ENCODE measurements around the gene RIN3.
A peak's percentile ranks its signal among the peaks of the same experiment; 100 is the strongest.

RIN3 gene, protein sequence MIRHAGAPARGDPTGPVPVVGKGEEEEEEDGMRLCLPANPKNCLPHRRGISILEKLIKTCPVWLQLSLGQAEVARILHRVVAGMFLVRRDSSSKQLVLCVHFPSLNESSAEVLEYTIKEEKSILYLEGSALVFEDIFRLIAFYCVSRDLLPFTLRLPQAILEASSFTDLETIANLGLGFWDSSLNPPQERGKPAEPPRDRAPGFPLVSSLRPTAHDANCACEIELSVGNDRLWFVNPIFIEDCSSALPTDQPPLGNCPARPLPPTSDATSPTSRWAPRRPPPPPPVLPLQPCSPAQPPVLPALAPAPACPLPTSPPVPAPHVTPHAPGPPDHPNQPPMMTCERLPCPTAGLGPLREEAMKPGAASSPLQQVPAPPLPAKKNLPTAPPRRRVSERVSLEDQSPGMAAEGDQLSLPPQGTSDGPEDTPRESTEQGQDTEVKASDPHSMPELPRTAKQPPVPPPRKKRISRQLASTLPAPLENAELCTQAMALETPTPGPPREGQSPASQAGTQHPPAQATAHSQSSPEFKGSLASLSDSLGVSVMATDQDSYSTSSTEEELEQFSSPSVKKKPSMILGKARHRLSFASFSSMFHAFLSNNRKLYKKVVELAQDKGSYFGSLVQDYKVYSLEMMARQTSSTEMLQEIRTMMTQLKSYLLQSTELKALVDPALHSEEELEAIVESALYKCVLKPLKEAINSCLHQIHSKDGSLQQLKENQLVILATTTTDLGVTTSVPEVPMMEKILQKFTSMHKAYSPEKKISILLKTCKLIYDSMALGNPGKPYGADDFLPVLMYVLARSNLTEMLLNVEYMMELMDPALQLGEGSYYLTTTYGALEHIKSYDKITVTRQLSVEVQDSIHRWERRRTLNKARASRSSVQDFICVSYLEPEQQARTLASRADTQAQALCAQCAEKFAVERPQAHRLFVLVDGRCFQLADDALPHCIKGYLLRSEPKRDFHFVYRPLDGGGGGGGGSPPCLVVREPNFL

DNA sequence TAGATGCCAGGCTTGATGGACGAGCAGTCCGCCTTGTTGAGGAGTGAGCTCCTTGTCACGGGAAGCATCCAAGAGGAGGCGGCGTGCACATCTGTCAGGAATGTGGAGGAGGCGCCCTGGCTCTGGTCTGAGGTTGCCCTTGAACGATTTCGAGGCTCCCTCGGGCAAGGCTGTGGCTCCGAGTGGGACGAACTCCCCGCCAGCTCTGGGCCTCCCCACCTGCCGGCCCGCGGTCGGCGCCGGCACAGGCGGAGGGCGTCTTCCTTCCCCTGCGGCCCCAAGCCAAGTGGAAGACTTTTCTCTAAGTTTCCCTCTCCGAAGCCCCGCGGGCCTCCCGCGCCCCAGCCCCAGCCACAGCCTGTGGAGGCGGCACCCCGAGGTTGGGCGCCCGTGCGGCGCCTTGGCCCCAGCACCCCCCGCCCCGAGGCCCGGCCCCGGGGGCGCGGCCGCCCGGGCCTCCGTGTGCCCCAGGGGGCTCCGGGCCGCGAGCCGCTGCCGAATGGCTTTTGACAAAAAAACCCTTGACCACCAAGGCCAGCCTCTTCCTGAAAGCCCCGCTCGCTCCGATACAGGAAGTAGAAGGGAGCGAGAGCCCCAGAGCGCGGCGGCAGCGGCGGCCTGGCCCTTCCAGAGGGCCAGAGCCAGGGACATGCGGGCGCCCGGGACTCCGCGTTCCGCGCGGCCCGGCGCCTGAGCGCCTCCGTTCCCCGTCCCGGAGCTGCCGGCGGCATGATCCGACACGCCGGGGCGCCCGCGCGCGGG, at the start of gene RIN3:
Gene RIN3 (plus strand): TSS at position 578 of the 762 bp plus-strand sequence. CDS start 152 bp downstream, at position 730.
- DNase-seq (ENCODE audit: low read depth in 2 of 2) = peak in 1 of 2 donors; percentile 21

DNA sequence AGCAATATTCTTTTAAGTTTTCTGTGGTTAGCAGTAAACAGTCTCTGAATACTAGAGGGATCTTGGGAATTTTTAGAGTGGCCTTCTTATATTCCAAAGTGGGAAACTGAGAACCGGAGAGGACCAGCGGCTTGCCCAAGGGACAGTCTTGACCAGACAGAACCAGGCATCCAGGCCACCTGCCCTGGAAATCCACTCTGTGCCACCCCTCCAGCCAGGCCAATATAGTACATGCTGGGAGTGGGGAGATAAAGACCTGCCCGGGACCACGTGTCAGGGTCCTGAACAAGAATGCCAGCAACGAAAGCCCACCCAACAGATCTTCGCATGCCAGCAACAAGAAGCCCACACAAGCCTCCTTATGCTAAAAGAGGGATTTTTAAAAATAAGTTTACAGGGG, 49.4 kb upstream of the RIN3 start:
- no peak for DNase-seq (ENCODE audit: low read depth in 2 of 2)

DNA sequence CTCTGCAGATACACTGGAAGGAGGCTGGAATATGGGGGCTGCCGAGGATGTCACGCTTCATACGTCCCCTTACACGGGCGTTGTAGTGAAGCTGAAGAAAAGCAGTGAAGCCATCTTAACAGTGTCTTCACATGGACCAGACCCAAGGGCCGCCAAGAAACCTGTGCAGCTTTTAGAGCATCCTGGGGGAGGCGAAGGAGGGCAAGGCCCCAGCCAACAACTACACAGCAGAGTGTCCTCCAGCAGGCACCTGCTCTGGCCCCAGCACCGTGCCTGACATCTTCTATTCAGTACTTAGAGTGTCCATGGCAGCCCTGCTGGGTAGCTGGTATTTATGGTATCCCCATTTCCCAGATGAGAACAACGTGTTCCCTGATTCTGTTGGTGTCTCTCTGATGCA, 48.9 kb upstream of the RIN3 start:
- no peak for DNase-seq (ENCODE audit: low read depth in 2 of 2)

DNA sequence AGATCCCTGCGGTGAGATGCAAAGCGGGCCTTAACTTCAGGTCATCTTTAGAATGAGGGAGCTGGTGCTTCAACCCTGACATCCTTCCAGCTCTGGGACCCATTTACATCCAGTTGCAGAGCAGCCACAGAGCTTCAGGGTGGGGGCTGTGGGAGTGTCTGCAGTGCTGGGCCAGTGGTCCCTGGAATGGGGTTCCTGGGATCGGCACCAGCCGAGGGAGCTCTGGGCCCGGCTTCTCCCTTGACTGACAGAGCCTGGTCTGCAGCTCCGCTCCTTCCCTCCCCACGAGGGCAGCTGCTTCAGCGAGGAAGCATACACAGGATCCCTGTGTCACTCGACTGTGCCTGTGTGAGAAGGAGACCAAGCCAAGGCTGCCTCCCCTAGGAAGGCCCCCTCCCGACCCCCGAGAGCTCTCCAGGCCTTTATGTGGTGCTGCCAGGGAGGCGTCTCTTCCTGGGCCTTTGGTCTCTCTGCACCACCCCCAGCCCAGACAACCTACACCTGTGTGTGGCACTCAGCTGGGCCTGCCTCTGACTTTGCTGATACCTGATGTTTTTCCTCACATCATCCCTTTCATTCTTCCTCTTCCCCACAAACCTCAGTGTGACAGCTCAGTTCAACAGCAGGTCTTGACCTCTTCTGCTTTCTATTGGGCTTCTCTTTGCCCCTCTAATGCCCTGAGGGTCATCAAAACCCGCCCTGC, 48.1 kb upstream of the RIN3 start:
- no peak for DNase-seq (ENCODE audit: low read depth in 2 of 2)

DNA sequence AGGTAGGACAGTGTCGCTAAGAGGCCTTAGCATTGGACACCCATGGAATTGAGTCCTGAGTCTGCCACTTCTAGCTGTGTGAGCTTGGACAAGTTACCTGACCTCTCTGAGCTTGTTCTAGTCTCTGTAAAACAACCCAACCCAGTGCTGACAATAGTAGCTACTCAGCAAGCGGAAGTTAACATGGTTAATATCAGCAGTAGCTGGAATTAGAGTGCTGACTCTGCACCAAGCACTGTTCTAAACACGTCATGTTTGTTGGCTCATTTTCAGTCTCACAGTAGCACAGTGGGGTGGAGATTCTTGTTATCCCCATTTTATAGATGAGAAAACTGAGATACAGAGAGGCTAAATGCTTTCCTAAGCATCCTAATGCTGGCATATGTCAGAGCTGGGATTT, 47.5 kb upstream of the RIN3 start:
- no peak for DNase-seq (ENCODE audit: low read depth in 2 of 2)

DNA sequence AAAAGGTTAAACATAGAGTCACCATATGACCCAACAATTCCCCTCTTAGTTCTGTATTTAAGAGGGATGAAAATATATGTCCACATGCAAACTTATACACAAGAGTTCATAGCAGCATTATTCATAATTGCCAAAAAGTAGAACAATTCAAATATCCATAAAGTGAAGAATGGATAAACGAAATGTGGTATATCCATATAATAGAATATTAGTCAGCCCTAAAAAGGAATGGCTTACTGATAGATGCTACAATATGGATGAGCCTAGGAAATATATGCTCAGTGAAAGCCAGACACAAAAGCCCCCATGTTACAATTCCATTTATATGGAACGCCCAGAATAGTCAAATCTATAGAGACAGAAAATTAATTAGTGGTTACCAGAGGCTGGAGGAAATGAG, 44.1 kb upstream of the RIN3 start:
- DNase-seq (ENCODE audit: low read depth in 2 of 2) = no peak

DNA sequence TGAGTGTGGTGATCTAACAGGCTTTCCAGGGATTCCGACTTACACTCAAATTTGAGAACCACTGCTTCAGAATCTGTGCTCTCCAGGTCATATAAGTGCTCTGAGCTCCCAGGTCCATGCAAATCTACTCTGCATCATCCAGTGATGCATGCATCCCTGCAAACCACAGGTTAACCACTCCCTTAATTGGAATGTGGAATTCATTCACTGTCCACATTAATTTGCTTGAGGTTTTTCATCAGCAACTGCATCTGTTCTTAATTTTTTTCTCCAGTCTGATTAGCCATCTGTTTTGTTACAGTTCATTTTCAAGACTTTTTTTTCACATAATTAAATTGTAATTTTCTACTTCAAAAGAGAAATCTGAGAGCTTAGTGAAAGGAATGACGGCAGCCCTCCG, 43.4 kb upstream of the RIN3 start:
- DNase-seq (ENCODE audit: low read depth in 2 of 2) = no peak

DNA sequence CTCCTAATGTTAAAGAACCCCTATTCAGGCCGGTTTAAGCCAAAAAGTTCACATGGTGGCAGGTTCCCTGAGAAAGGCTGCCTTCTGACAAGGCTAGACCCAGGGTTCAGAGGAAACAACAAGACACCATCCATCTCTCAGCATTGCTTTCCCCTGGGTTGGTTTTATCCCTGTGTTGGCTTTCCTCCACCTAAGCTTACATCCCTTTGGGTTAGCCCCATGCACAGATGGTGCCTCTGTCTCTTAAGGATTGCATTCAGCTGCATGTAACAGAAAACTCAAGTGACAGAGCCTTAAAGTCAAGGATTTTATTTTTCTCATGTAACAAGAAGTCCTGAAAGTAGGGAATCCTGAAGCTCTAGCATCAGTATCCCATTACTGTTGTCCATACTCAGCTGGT, 42.8 kb upstream of the RIN3 start:
- no peak for DNase-seq (ENCODE audit: low read depth in 2 of 2)

DNA sequence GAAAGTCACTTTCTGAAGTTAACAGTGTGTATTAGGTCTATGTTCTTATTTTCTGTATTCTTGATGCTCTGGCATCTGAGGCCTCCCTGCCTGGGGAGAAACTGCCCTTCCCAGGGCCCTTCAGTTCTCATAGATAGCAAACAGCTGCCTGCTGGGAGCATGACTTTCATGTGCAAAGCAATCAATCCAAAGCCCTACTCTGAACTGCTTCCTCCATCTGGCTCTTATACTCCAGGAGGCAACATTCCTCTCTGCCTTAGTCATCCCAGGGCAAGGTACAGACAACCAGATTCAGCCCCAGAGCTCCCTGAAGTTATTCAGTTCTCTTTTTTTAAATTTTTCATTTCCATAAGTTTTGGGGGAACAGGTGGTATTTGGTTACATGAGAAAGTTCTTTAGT, 41.7 kb upstream of the RIN3 start:
- DNase-seq (ENCODE audit: low read depth in 2 of 2) = no peak

DNA sequence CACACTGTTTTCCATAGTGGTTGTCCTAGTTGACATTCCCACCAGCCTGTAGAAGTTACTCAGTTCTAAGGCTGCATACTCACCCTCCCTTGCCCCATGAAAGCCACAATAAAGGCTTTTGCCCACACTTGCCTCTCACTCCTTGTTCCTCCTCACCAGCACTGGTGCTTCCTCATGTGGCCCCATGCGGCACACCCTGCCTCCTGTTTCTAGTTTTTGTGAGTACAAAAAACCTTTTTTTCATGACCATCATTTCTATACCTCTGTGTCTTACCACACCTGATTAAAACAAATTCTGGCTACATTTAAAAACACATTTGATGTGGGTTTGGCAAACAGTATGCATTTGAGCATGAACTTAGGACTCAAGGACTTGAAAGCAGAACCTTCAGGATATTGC, 40.7 kb upstream of the RIN3 start:
- no peak for DNase-seq (ENCODE audit: low read depth in 2 of 2)

DNA sequence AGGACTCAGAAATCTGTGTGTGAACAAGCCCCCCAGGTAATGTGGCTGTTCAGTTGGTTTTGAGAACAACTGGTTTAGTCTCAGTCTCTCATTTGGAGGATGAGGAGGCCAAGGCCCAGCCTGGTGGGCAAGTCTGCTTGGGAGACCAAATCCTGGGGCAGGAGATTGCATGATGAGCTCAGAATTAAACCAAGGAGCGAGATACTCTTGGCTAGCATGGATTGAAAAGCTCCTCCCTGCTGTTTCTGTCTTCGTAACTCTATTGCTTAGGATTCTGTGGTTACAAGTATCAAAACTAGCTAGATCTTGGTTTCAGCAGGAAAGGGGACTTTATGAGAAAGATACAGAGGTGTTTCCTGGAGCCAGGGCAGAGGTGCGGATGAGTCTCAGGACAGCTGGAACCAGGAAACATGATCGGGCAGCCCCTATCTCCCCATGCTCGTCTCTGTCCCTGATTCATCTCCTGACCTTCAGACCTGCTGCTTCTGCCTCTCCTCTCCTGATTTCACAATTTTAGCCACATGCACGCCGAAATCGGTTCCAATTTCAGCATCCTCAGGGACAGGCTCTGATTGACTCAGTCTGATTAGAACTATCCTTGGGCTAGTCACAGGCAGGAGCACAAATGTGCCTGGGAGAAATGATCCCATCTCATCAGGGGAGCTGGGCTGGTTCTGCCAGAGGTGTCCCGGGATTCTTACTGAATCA, 40.2 kb upstream of the RIN3 start:
- DNase-seq (ENCODE audit: low read depth in 2 of 2) = no peak

DNA sequence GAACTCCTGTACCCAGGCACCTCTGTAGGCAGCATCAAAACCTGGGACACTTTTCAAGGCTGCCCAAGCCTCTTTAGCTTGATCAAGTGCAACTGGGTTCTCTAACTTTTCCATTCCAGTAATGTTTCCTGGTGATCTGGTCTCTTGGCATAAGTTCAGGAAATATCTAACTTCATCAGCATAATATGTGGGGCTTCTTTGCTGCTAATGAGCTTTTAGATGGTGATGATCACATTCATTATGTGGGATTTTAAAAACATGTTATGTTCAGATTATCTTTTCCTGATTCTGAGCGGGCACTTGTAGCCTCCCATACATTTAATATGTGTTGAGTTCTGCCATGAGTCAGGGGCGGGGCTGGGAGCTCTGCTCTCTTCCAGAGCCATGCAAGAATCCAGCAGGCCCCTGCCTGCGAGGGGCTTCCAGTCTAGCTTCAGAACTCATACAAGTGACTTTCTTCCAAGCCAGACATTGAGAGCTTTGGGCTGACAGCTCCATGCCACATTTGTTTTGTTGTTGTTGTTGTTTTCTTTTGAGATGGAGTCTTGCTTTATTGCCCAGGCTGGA, 39.5 kb upstream of the RIN3 start:
- no peak for DNase-seq (ENCODE audit: low read depth in 2 of 2)

DNA sequence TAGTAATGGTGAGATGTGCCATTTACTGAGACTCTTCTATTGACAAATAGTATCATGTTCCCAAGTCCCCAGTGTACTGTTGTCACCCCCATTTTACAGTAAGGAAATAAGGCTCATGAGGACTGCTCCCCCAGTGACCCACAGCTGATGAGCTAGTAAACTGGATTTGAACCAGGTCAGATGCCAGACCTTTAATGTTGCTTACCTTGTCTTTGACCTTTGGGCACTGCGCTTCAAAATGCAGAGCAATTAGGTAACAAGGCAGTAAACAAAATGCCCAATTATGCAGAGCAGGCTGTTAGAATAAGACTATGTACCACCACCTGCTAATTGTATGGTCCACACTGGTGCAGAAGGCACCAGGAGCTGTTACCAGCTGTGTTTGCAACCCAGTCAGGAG, 38.5 kb upstream of the RIN3 start:
- DNase-seq (ENCODE audit: low read depth in 2 of 2) = no peak

DNA sequence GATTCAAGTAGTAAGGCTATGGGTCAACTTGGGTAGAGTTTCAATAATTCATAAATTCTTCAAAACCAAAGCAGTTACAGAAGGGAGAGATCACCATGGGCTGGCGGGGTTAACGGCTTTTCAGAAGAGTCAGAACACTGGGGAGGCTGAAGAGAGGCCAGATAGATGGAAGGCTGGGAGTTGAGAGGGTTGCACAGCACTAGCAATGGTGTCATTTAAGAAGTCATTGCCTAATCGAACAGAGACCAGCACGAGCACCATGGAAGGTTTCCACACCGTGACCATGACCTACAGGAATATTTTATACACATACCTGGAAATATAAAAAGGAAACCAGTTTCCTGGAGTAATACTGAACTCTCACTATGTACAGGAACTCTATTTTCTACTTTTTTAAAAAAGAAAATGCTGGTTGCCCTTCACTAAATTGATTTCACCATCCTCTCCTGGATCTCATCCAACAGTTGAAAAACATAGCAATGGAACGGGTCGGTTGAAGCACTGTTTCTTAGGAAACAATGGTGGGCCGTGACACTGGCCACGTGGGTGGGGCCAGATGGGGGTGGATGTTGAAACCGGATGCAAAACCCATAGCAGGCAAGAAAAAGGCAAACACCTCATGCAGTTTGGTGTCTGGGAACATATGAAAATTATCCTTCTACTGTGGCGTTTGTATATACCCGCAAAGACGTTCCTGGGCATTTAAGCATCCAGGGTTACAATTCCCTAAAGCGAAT, 38.0 kb upstream of the RIN3 start:
- DNase-seq (ENCODE audit: low read depth in 2 of 2) = no peak

DNA sequence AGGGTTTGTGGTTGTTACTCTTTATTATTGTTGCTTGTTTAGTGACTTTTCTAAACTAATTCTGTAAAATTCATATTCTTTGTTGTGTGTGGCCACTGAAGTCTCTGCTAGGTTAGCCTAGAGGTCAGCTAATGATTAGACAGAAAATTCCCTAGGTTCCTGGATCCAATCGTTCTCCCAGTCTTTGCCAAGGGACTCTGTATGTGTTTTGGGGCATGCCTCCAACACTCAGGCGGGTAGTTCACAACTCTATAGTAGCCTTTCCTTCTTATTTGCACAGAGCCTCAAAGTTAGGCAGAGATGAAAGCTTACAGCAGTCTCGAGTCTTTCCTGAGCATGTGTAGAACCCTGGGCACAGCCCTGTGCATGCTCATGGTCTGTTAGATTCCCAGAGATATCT, 32.7 kb upstream of the RIN3 start:
- no peak for DNase-seq (ENCODE audit: low read depth in 2 of 2)

DNA sequence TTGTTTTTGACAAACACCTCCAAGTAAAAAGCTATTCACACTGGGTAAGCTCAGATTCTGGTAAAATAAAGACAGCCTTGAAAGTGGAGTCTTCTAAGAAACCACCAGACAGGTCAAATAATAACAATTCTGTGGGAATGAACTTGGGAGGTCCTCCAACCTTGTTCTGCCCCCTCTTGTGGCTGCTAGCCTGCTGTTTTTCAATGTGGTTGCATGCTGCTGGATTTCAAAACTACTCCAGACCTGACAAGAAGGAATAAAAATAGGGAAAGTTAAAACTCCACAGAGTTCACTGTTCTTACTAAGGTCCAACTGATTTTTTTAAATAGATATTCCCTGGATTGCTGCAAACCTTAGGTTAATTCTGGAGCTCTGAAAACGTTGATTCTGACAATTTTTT, 32.2 kb upstream of the RIN3 start:
- no peak for DNase-seq (ENCODE audit: low read depth in 2 of 2)

DNA sequence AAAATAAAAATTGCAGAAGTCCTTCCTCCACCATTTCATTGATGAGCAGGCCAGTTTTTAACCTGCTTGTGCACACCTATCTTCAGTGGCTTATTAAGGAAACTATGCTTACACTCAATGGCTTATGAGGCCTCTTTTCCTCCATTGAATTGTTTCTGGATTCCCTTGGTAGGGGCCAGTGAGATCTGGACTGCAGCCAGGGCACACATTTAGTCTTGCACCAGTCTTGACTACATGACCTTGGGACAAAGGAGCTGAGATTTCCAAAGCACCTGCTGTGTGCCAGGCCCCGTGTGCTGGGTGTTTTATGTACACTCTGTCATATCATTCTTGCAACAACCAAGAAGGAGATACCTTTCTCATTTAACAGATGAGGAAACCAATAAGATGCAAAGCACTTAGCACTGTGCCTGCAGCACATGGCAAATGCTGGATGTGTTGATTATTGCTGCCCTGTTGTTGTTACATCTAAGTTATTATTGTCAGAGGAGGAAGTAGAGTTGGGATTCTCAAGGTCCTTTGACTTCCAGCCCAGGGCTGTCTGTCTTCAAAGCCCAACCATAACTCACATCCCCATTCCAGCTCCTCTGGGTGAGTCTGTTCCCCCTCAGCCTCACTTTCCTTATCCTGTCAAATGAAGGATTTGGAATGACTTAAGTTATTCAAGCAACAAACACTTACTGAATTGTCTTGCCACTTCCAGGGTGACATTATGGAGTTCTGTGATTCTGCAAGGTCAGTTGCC, 31.6 kb upstream of the RIN3 start:
- DNase-seq (ENCODE audit: low read depth in 2 of 2) = no peak

DNA sequence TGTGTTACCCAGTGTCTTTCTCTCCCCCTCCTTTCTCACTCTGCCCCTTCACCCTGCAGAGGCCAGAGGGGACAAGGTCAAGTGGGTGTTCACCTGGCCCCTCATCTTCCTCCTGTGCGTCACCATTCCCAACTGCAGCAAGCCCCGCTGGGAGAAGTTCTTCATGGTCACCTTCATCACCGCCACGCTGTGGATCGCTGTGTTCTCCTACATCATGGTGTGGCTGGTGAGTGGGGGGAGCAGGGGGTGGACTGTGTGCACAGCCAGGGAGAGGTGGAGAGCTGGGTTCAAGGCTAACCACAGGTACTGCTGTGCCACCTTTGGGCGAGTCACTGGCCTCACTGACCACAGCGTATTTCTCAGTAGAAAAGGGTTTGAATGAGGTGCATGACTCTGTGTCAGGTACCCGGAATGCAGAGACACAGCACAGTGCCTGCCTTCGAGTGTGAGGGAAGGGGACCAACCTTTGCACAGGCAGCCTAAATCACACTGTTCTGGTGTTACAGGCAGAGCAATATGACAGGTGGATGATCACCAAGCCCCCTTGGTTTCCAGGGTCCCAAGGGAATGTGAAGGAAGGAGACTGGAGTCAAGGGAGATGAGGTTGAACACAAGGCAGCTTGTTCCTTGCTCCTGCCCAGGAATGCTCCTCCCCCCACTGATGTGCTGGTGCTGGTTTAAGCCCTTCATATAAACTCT, 30.8 kb upstream of the RIN3 start:
- DNase-seq (ENCODE audit: low read depth in 2 of 2) = no peak

Measured in stimulated activated CD8-positive, alpha-beta memory T cell treated with anti-CD3 and anti-CD28 coated beads, Interleukin-15, amount 100 ng/mL, for 48 hours (primary cell).